HepG2 (cell line): ENCODE results near the gene SGMS1. TPM values are rescaled to one million over a fixed set of nuclear protein-coding genes. Genes with fewer than 3 reads are reported as not detected.

ENCODE experiments used
- ATAC-seq: fragments of 200-7000 bp; cut with Tn5 transposase; 3 replicates; pipeline ENCODE4 v1.9.1; 2020; ENCODE audit warnings: mild to moderate bottlenecking, moderate library complexity
- BruUV-seq: library from RNA; stranded (reverse); fragments of 400-500 nt; replicated peaks from 2 replicates; lab custom pipeline; 2021; lab: Mats Ljungman, UMichigan
- CTCF ChIA-PET: fragments of 300-600 bp; formaldehyde crosslinking; extraction: SDS; loops from one replicate; lab custom pipeline; 2021; ENCODE audit warnings: low total read pairs, inconsistent platforms, low intra/inter-chr PET ratio; lab: Yijun Ruan, JAX
- POLR2A ChIA-PET: fragments of 350-600 bp; sonication (Branson Sonifier 250); formaldehyde crosslinking; loops from one replicate; lab custom pipeline; 2020; ENCODE audit warnings: antibody characterized with exemption, inconsistent platforms; lab: Yijun Ruan, JAX
- DNase-seq: peaks from one replicate; pipeline ENCODE4 v3.0.0-alpha.2; 2015; ENCODE audit warnings: low spot score
- FAIRE-seq: peaks from 3 replicates; lab custom pipeline; 2011; peaks lifted over from hg19 to GRCh38; lab: Jason Lieb, UNC
- H2AFZ ChIP-seq: one replicate; pipeline ENCODE4 v1.6.1; 2011; ENCODE audit warnings: low read length, inconsistent platforms
- H3K27ac ChIP-seq: fragments of 300-600 bp; 3 replicates; pipeline ENCODE4 v1.8.0; 2011; ENCODE audit warnings: mixed run types, mild to moderate bottlenecking, mixed read lengths, low read length, inconsistent platforms; ENCODE audit not compliant: insufficient read depth; ENCODE audit errors: extremely low read length
- H3K27me3 ChIP-seq, 2 experiments: fragments of 200-600 bp in 1 of 2; 2 replicates in 1 of 2; 3 replicates in 1 of 2; pipeline versions ENCODE4 v1.6.0 to v1.8.0; 2011; ENCODE audit warnings: low read length in 2 of 2, mild to moderate bottlenecking in 2 of 2, moderate library complexity in 2 of 2, inconsistent platforms in 1 of 2; ENCODE audit not compliant: insufficient read depth in 2 of 2, control insufficient read depth in 1 of 2
- H3K36me3 ChIP-seq, 2 experiments: fragments of 200-600 bp in 1 of 2; replicated peaks in 1 of 2; 2 replicates in 1 of 2; 3 replicates in 1 of 2; pipeline versions ENCODE4 v1.5.1 to v1.8.0; 2011; ENCODE audit warnings: low read length in 2 of 2, inconsistent platforms in 1 of 2; ENCODE audit not compliant: insufficient read depth in 2 of 2, control insufficient read depth in 1 of 2
- H3K4me1 ChIP-seq: 2 replicates; pipeline ENCODE4 v1.5.1; 2012; ENCODE audit warnings: low read length, inconsistent platforms; ENCODE audit not compliant: insufficient read depth
- H3K4me2 ChIP-seq: 2 replicates; pipeline ENCODE4 v1.6.0; 2011; ENCODE audit warnings: low read depth, low read length, inconsistent platforms
- H3K4me3 ChIP-seq, 3 experiments: fragments of 200-600 bp in 1 of 3; sonication (generic), shearing (Covaris generic) in 1 of 3; replicated peaks in 1 of 3; 2 replicates each; pipeline ENCODE4 v1.5.1; 2011 to 2016; ENCODE audit warnings: low read length in 3 of 3, inconsistent platforms in 2 of 3, low read depth in 2 of 3, mild to moderate bottlenecking in 2 of 3, control low read depth in 1 of 3, mixed read lengths in 1 of 3; ENCODE audit not compliant: insufficient read depth in 1 of 3
- H3K79me2 ChIP-seq: one replicate; pipeline ENCODE4 v1.6.1; 2011; ENCODE audit warnings: low read length, inconsistent platforms; ENCODE audit not compliant: insufficient read depth
- H3K9ac ChIP-seq: 2 replicates; pipeline ENCODE4 v1.6.0; 2011; ENCODE audit warnings: mild to moderate bottlenecking, low read depth, low read length, inconsistent platforms; ENCODE audit not compliant: insufficient read depth
- H3K9me3 ChIP-seq: 2 replicates; pipeline ENCODE4 v1.5.1; 2012; ENCODE audit warnings: mild to moderate bottlenecking, low read length
- H4K20me1 ChIP-seq: 2 replicates; pipeline ENCODE4 v1.6.0; 2011; ENCODE audit warnings: inconsistent platforms, mild to moderate bottlenecking, low read length, moderate library complexity; ENCODE audit not compliant: insufficient read depth
- HMG20B ChIP-seq: conservative IDR thresholded peaks from 2 replicates; pipeline ENCODE4 v1.6.1; 2016; ENCODE audit warnings: missing genetic modification reagents, missing compliant biosample characterization
- KDM5A ChIP-seq: fragments of 200-600 bp; sonication (generic); IDR thresholded peaks from 2 replicates; pipeline ENCODE4 v1.7.0; 2018; ENCODE audit warnings: antibody characterized with exemption, mild to moderate bottlenecking, low read length, borderline replicate concordance
- KLF11 ChIP-seq: IDR thresholded peaks from 2 replicates; pipeline ENCODE4 v1.6.1; 2016; ENCODE audit warnings: missing compliant biosample characterization
- PAXIP1 ChIP-seq: sonication (generic); formaldehyde crosslinking; conservative IDR thresholded peaks from 2 replicates; pipeline ENCODE4 v1.4.0; 2020; ENCODE audit warnings: mild to moderate bottlenecking, missing genetic modification reagents, moderate library complexity
- RARA ChIP-seq: IDR thresholded peaks from 2 replicates; pipeline ENCODE4 v1.6.1; 2016; ENCODE audit warnings: missing genetic modification reagents, missing compliant biosample characterization
- RBM22 ChIP-seq: fragments of 200-400 bp; formaldehyde crosslinking; optimal IDR thresholded peaks from 2 replicates; pipeline ENCODE3; 2017; ENCODE audit warnings: mild to moderate bottlenecking, low read length, moderate library complexity
- RCOR2 ChIP-seq: IDR thresholded peaks from 2 replicates; pipeline ENCODE4 v1.6.1; 2016; ENCODE audit warnings: missing biosample characterization, missing genetic modification reagents
- SOX5 ChIP-seq: IDR thresholded peaks from 2 replicates; pipeline ENCODE4 v1.6.1; 2016; ENCODE audit warnings: borderline replicate concordance
- THAP11 ChIP-seq: IDR thresholded peaks from 2 replicates; pipeline ENCODE4 v1.6.1; 2016; ENCODE audit warnings: missing biosample characterization, missing genetic modification reagents
- YEATS2 ChIP-seq: sonication (generic); formaldehyde crosslinking; IDR thresholded peaks from 2 replicates; pipeline ENCODE4 v1.4.0; 2020; ENCODE audit warnings: missing genetic modification reagents, borderline replicate concordance
- ZNF20 ChIP-seq: sonication (generic); formaldehyde crosslinking; IDR thresholded peaks from 2 replicates; pipeline ENCODE4 v1.4.0; 2020; ENCODE audit warnings: mild to moderate bottlenecking, moderate library complexity, missing genetic modification reagents
- ZNF354B ChIP-seq: sonication (generic); formaldehyde crosslinking; IDR thresholded peaks from 2 replicates; pipeline ENCODE4 v1.8.0; 2022; ENCODE audit warnings: mild to moderate bottlenecking, missing genetic modification reagents
- ZNF558 ChIP-seq: sonication (generic); formaldehyde crosslinking; IDR thresholded peaks from 2 replicates; pipeline ENCODE4 v1.9.0; 2022; ENCODE audit warnings: mild to moderate bottlenecking, missing genetic modification reagents, borderline replicate concordance
- WGBS: methylation state at CpG from one replicate; pipeline ENCODE4 v1.1.6; 2017; ENCODE audit warnings: low lambda C conversion rate; 5-methylcytosine and 5-hydroxymethylcytosine counted together
- in situ Hi-C: cut with HindIII; loops from 2 replicates; pipeline ENCODE4 v1.10.0; 2017; ENCODE audit warnings: low pct_unique_long_range_greater_than_20kb; ENCODE audit not compliant: extremely low pct_ligation_motif_present
- intact Hi-C: fragments of 100-400 bp; cut with micrococcal nuclease; formaldehyde crosslinking; loops from one replicate; pipeline ENCODE4 v1.10.0; 2022; ENCODE audit not compliant: unreplicated experiment
- polyA plus RNA-seq, 8 experiments: library from polyadenylated mRNA; depleted of rRNA in 3 of 8; stranded (reverse) in 7 of 8; unstranded in 1 of 8; fragments of >200 nt; fragmentation: Illumina TruSeq in 4 of 8; extraction: Trizol in 4 of 8; gene quantifications; 2 replicates each; pipeline versions ENCODE4 v1.2.1 to v1.2.3, GENCODE V29; 2011 to 2016; ENCODE audit warnings: low read depth in 4 of 8, missing spikeins in 1 of 8, mixed read lengths in 1 of 8; ENCODE audit not compliant: insufficient read depth in 1 of 8
- total RNA-seq, 5 experiments: library from RNA; depleted of rRNA; stranded (reverse); fragments of >200 nt; fragmentation: Illumina TruSeq; extraction: Trizol; gene quantifications; 2 replicates each; pipeline ENCODE4 v1.2.3, GENCODE V29; 2016; ENCODE audit warnings: low read depth in 1 of 5
- TF ChIP-seq, protein P1 (sequence below): IDR thresholded peaks from 2 replicates; pipeline ENCODE4 v1.6.1; 2016; ENCODE audit warnings: missing biosample characterization, missing genetic modification reagents, low read depth

The SGMS1 gene
- total and polyA plus RNA-seq, 2 of the 13 experiments (the other 11 are each of a cell fraction or from before 2014, with no cell fraction given): 6.5 to 15.1 TPM

GRCh38 chr10:50469778-50470193 is 154.0 kb downstream of the SGMS1 start:
- Histone ChIP-seq H2AFZ (no peak overlapping the region), H3K27ac (no peak overlapping the region), H3K27me3 (no peaks in the 10 kb centered on the region), H4K20me1 (no peaks in the 10 kb centered on the region), H3K4me2 (no peak overlapping the region), H3K79me2 (peaks cover 1% of the 10 kb centered on the region), H3K4me3 (no peak overlapping the region), H3K36me3 (no peaks in the 10 kb centered on the region; a peak in 1 of 5 replicates), H3K9me3 (no peaks in the 10 kb centered on the region), H3K4me1 (peaks cover 30% of the 10 kb centered on the region)
- POLR2A ChIA-PET: no interaction called here
- FAIRE-seq (no peak), ATAC-seq (no peak)
- in situ Hi-C loops: no loop called here
- CTCF ChIA-PET: no interaction called here
- intact Hi-C loops: no loop called here
- BruUV-seq: no TSS peak
- WGBS: 89% methylated on average over 3 of the region's 3 CpGs
- TF ChIP-seq ZNF20 (CRISPR knock-in tag) (no peak), RCOR2 (CRISPR knock-in tag) (no peak), KDM5A (no peak)
- TF ChIP-seq, all 625 proteins: peak for 0
- DNase-seq: no peak
- no peak overlapping the region for H3K9ac ChIP-seq

- Histone ChIP-seq H3K4me2 (no peak overlapping the region), H4K20me1 (no peaks in the 10 kb centered on the region), H3K4me1 (peaks cover 30% of the 10 kb centered on the region), H3K4me3 (no peak overlapping the region), H2AFZ (no peak overlapping the region), H3K79me2 (peaks cover 1% of the 10 kb centered on the region), H3K36me3 (no peaks in the 10 kb centered on the region; a peak in 1 of 5 replicates), H3K27me3 (no peaks in the 10 kb centered on the region), H3K9ac (no peak overlapping the region), H3K9me3 (no peaks in the 10 kb centered on the region), H3K27ac (no peak overlapping the region)
- BruUV-seq: no TSS peak
- in situ Hi-C loops: no loop called here
- FAIRE-seq (no peak), ATAC-seq (no peak), DNase-seq (no peak)
- intact Hi-C loops: no loop called here
- ChIA-PET POLR2A (no interaction called here), CTCF (no interaction called here)
- WGBS: 96% methylated on average over 1 of the region's 1 CpG
- TF ChIP-seq ZNF558 (CRISPR knock-in tag) (no peak), HMG20B (no peak), RBM22 (no peak), YEATS2 (CRISPR knock-in tag) (no peak), PAXIP1 (CRISPR knock-in tag) (no peak), SOX5 (CRISPR knock-in tag) (no peak), RARA (CRISPR knock-in tag) (no peak), ZNF354B (CRISPR knock-in tag) (no peak), THAP11 (CRISPR knock-in tag) (no peak), KLF11 (CRISPR knock-in tag) (no peak)
- TF ChIP-seq, protein P1, sequence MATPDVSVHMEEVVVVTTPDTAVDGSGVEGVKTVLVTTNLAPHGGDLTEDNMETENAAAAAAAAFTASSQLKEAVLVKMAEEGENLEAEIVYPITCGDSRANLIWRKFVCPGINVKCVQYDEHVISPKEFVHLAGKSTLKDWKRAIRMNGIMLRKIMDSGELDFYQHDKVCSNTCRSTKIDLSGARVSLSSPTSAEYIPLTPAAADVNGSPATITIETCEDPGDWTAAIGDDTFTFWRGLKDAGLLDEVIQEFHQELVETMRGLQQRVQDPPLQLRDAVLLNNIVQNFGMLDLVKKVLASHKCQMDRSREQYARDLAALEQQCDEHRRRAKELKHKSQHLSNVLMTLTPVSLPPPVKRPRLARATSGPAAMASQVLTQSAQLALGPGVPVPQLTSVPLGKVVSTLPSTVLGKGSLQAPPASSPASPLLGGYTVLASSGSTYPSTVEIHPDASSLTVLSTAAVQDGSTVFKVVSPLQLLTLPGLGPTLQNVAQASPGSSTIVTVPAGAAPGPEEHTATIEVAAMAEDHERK (CRISPR knock-in tag): no peak
Observed at GRCh38 chr10:50469288-50469687, 154.5 kb downstream of the SGMS1 start.
